Common myeloid progenitor, CD34-positive (primary cell): Measurements from ENCODE around the gene PLXNA4.

ENCODE experiments used
- CTCF ChIA-PET: fragments of 350-600 bp; sonication (Branson Sonifier 250); formaldehyde crosslinking; loops from one replicate; lab custom pipeline; 2021; ENCODE audit warnings: antibody characterized with exemption; lab: Charles Lee
- POLR2A ChIA-PET: fragments of 350-600 bp; sonication (Branson Sonifier 250); formaldehyde crosslinking; loops from one replicate; lab custom pipeline; 2021; ENCODE audit warnings: antibody characterized with exemption; lab: Charles Lee
- DNase-seq, 3 donors: peaks; one replicate each; pipeline versions ENCODE4 v3.0.0 to v3.0.0-alpha.2; 2013
- H3K27ac ChIP-seq, 2 experiments: 1 replicate in 1 of 2; 2 replicates in 1 of 2; pipeline ENCODE4 v1.7.0; 2013; ENCODE audit warnings: inconsistent platforms in 2 of 2, low read length in 2 of 2, mild to moderate bottlenecking in 2 of 2, low read depth in 1 of 2, moderate library complexity in 1 of 2; ENCODE audit not compliant: severe bottlenecking in 2 of 2, insufficient read depth in 1 of 2, poor library complexity in 1 of 2
- H3K27me3 ChIP-seq, 5 experiments: replicated peaks in 2 of 5; 1 replicate in 3 of 5; 2 replicates in 2 of 5; pipeline versions ENCODE4 v1.6.1 to v1.7.0; 2013; ENCODE audit warnings: low read length in 4 of 5, mild to moderate bottlenecking in 2 of 5, moderate library complexity in 2 of 5, inconsistent platforms in 1 of 5; ENCODE audit not compliant: insufficient read depth in 5 of 5, control insufficient read depth in 4 of 5
- H3K36me3 ChIP-seq, 4 experiments: 1 replicate in 2 of 4; 2 replicates in 2 of 4; pipeline versions ENCODE4 v1.6.1 to v1.7.0; 2013; ENCODE audit warnings: low read length in 3 of 4, control low read depth in 1 of 4, mild to moderate bottlenecking in 1 of 4; ENCODE audit not compliant: control insufficient read depth in 4 of 4, insufficient read depth in 4 of 4
- H3K4me1 ChIP-seq, 4 experiments: 1 replicate in 3 of 4; 2 replicates in 1 of 4; pipeline versions ENCODE4 v1.6.1 to v1.7.1; 2013; ENCODE audit warnings: low read length in 3 of 4, mild to moderate bottlenecking in 3 of 4, control low read depth in 1 of 4, inconsistent platforms in 1 of 4, moderate library complexity in 1 of 4; ENCODE audit not compliant: control insufficient read depth in 4 of 4, insufficient read depth in 4 of 4; ENCODE audit errors: control extremely low read depth in 1 of 4
- H3K4me3 ChIP-seq, 7 experiments: 1 replicate in 4 of 7; 2 replicates in 3 of 7; pipeline versions ENCODE4 v1.5.1 to v1.7.0; 2013; ENCODE audit warnings: mild to moderate bottlenecking in 7 of 7, low read length in 6 of 7, moderate library complexity in 6 of 7, inconsistent platforms in 2 of 7, low read depth in 2 of 7, control low read depth in 1 of 7; ENCODE audit not compliant: insufficient read depth in 4 of 7, control insufficient read depth in 1 of 7; ENCODE audit errors: extremely low read depth in 1 of 7
- H3K9me3 ChIP-seq, 5 experiments: 1 replicate in 4 of 5; 2 replicates in 1 of 5; pipeline versions ENCODE4 v1.6.1 to v1.7.1; 2013; ENCODE audit warnings: low read length in 4 of 5, mild to moderate bottlenecking in 2 of 5, inconsistent platforms in 1 of 5, low read depth in 1 of 5, moderate library complexity in 1 of 5; ENCODE audit not compliant: control insufficient read depth in 4 of 5, insufficient read depth in 2 of 5; ENCODE audit errors: control extremely low read depth in 1 of 5
- WGBS: methylation state at CpG from one replicate; pipeline ENCODE4 v1.1.5; 2013; ENCODE audit not compliant: insufficient coverage; 5-methylcytosine and 5-hydroxymethylcytosine counted together

The PLXNA4 gene

GRCh38 chr7:132551886-132552285 lies 24.4 kb downstream of the PLXNA4 start:
- Histone ChIP-seq H3K27me3 (peaks cover 0 to 4% (median 0%) of the 10 kb centered on the region in 5 experiments), H3K36me3 (no peaks in the 10 kb centered on the region), H3K27ac (no peak overlapping the region), H3K4me1 (peaks cover 0 to 6% (median 0%) of the 10 kb centered on the region in 4 experiments), H3K4me3 (no peak overlapping the region), H3K9me3 (peaks cover 0 to 29% (median 18%) of the 10 kb centered on the region in 5 experiments)
- ChIA-PET CTCF (interaction anchor here (0.8 kb wide), 1 partner anchor 26 kb away, joined by 4 read pairs; no protein-coding TSS in a partner anchor), POLR2A (no interaction called here)
- DNase-seq, result no peak
- 92% methylated on average over 2 of the region's 3 CpGs for WGBS

GRCh38 chr7:132551439-132551838 lies 24.8 kb downstream of the PLXNA4 start:
- H3K9me3 ChIP-seq, result peaks cover 0 to 29% (median 18%) of the 10 kb centered on the region in 5 experiments
- no peak overlapping the region for H3K4me3 ChIP-seq
- no peaks in the 10 kb centered on the region for H3K36me3 ChIP-seq
- peaks cover 0 to 6% (median 0%) of the 10 kb centered on the region in 4 experiments for H3K4me1 ChIP-seq
- no peak overlapping the region for H3K27ac ChIP-seq
- DNase-seq, result no peak
- POLR2A ChIA-PET, result no interaction called here
- CTCF ChIA-PET, result interaction anchor here (0.8 kb wide), 1 partner anchor 27 kb away, joined by 4 read pairs; no protein-coding TSS in a partner anchor
- WGBS, result 96% methylated on average over 3 of the region's 6 CpGs
- peaks cover 0 to 4% (median 0%) of the 10 kb centered on the region in 5 experiments for H3K27me3 ChIP-seq

DNA sequence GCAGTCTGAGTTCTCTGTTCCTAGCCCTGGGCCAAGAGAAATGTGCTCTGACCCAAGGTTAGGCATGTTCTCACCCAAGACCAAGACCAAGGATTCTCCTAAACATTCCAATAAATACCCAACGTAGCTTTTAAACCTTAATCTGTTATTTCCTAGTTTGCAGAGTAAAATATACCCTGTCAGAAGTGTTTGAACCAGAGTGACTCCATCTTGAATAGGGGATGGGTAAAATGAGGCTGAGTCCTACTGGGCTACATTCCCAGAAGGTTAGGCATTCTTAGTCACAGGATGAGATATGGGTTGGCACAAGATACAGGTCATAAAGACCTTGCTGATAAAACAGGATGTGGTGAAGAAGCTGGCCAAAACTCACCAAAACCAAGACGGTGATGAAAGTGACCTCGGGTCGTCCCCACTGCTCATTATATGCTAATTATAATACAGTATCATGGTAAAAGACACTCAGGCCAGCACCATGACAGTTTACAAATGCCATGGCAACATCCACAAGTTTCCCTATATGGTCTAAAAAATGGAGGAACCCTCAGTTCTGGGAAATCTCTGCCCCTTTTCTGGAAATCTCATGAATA lies 27.7 kb downstream of the PLXNA4 start:
- WGBS, result no CpG with 5 or more reads among the region's 4 CpGs
- Histone ChIP-seq H3K27ac (no peak overlapping the region), H3K9me3 (peaks cover 0 to 28% (median 18%) of the 10 kb centered on the region in 5 experiments), H3K4me3 (no peak overlapping the region), H3K27me3 (peaks cover 0 to 2% (median 0%) of the 10 kb centered on the region in 5 experiments), H3K4me1 (peaks cover 0 to 6% (median 0%) of the 10 kb centered on the region in 4 experiments), H3K36me3 (no peaks in the 10 kb centered on the region)
- DNase-seq, result no peak
- POLR2A ChIA-PET, result no interaction called here
- CTCF ChIA-PET, result no interaction called here

DNA sequence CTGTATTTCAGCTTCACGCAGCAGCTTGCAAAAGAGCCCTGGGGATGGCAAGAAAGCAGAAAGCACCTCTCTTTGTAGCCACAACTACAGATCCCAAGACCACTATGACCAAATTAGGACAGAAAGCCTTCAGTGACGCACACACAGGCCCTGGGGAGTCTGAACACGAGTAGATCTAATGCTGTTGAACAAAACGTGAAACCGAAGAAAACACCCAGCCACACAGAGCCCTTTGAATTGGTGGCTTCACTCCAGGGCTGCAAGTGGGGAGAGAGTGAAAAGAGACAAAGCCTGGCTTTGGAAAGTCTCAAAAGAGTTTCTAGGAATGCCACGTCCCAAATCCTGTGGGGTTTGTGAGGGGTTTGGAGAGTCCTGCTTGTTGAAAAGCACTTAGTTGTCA lies 28.4 kb downstream of the PLXNA4 start:
- no peak for DNase-seq
- POLR2A ChIA-PET, result no interaction called here

DNA sequence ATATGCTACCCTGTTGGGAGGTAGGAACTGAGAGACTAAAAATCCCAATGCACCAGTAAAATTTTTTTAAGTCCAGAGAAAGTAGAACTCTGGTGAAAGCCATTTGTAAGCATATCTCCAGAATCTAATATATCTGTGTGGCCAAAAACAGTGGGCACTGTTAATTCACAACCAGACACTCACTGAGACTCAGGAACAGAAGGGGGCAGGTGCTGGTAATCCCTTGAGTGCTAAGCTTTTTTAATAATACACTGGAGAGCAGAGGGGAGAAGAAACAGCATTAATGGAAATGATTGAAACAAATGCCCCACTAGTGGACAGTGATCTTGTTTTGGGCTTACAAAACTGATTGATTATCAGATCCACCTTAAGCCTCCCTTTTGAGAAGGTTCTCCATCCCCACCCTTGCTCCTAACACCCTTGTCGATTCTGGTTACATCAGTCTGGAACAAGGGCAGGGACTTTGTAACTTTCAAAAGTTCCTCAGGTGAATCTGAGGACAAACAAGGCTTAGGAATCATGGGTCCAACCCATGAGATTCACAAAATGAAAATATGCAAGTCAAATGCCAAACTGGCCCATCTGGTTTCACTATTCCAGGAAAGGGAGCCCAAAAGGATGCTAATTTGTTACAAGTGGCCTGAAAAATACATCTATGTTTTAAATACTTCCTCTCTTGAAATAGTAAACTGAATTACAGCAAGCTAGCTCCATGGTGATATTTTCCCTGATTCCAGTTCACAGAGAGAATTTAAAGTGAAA lies 29.7 kb downstream of the PLXNA4 start:
- Histone ChIP-seq H3K27me3 (peaks cover 0 to 2% (median 0%) of the 10 kb centered on the region in 5 experiments), H3K36me3 (no peaks in the 10 kb centered on the region), H3K9me3 (peaks cover 0 to 21% (median 13%) of the 10 kb centered on the region in 5 experiments), H3K27ac (no peak overlapping the region), H3K4me3 (no peak overlapping the region), H3K4me1 (no peaks in the 10 kb centered on the region)
- POLR2A ChIA-PET, result no interaction called here
- WGBS, result no CpG with 5 or more reads among the region's 1 CpG
- no peak for DNase-seq
- CTCF ChIA-PET, result no interaction called here

More for the DNA sequence above, 28.4 kb downstream of the PLXNA4 start:
- Histone ChIP-seq H3K9me3 (peaks cover 0 to 27% (median 17%) of the 10 kb centered on the region in 5 experiments), H3K4me3 (no peak overlapping the region), H3K4me1 (peaks cover 0 to 3% (median 0%) of the 10 kb centered on the region in 4 experiments), H3K36me3 (no peaks in the 10 kb centered on the region), H3K27me3 (peaks cover 0 to 2% (median 0%) of the 10 kb centered on the region in 5 experiments), H3K27ac (no peak overlapping the region)
- CTCF ChIA-PET, result no interaction called here
- WGBS, result 95% methylated on average over 3 of the region's 6 CpGs

DNA sequence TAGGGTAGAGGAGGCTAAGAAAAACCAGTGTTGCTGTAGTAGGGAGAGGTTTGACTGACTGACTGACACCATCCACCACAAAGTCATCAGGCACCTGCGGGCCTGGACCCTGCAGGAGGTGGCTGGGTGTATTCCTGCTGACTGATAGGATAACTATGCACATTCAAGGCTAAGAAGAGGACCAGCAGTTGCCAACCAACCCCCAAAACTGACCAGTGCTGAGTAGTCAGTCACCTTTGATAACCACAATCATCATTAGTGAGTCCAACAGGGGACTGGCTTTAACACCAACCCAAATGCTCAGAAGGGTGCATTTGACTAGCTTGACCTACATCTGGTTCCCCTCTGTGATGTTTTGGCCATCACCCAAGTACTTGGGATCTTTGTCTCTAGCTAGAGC lies 30.5 kb downstream of the PLXNA4 start:
- no peaks in the 10 kb centered on the region for H3K36me3 ChIP-seq
- CTCF ChIA-PET, result no interaction called here
- H3K4me3 ChIP-seq, result no peak overlapping the region
- POLR2A ChIA-PET, result interaction anchor here (0.6 kb wide), 1 partner anchor 9 kb away, joined by 3 read pairs; no protein-coding TSS in a partner anchor
- H3K4me1 ChIP-seq, result no peaks in the 10 kb centered on the region
- no peak overlapping the region for H3K27ac ChIP-seq
- DNase-seq, result no peak
- H3K27me3 ChIP-seq, result peaks cover 0 to 2% (median 0%) of the 10 kb centered on the region in 5 experiments
- no CpG with 5 or more reads among the region's 1 CpG for WGBS
- H3K9me3 ChIP-seq, result peaks cover 0 to 13% (median 6%) of the 10 kb centered on the region in 5 experiments

GRCh38 chr7:132544999-132545398 lies 31.3 kb downstream of the PLXNA4 start:
- CTCF ChIA-PET, result interaction anchor here (1.6 kb wide), 1 partner anchor 29 kb away, joined by 4 read pairs; no protein-coding TSS in a partner anchor

More at GRCh38 chr7:132544999-132545398, 31.3 kb downstream of the PLXNA4 start:
- no peak overlapping the region for H3K4me3 ChIP-seq
- WGBS, result 100% methylated on average over 1 of the region's 1 CpG
- no peaks in the 10 kb centered on the region for H3K36me3 ChIP-seq
- H3K27ac ChIP-seq, result no peak overlapping the region
- peaks cover 0 to 9% (median under 1%) of the 10 kb centered on the region in 5 experiments for H3K9me3 ChIP-seq
- no peak for DNase-seq
- no peaks in the 10 kb centered on the region for H3K4me1 ChIP-seq
- H3K27me3 ChIP-seq, result peaks cover 0 to 2% (median 0%) of the 10 kb centered on the region in 5 experiments
- POLR2A ChIA-PET, result no interaction called here
